Calu3 (cell line): Measurements from ENCODE around the gene ATP10B. TPM values are rescaled to one million over a fixed set of nuclear protein-coding genes. Genes with fewer than 3 reads are reported as not detected.

Experiments used
- BruUV-seq: library from RNA; stranded (reverse); fragments of 400-500 nt; replicated peaks from 2 replicates; lab custom pipeline; 2021; lab: Mats Ljungman, UMichigan
- CTCF ChIA-PET: fragments of 300-600 bp; sonication (Branson Sonifier 250); formaldehyde crosslinking; loops from one replicate; lab custom pipeline; 2022; ENCODE audit warnings: antibody characterized with exemption; lab: Charles Lee
- DNase-seq: peaks from one replicate; pipeline ENCODE4 v3.0.0; 2022
- H3K27ac Mint-ChIP-seq: one replicate; pipeline ENCODE4 v1.8.0; 2022; ENCODE audit warnings: mixed read lengths; ENCODE audit not compliant: unreplicated experiment
- H3K27me3 Mint-ChIP-seq: one replicate; pipeline ENCODE4 v1.8.0; 2022; ENCODE audit warnings: mixed read lengths; ENCODE audit not compliant: unreplicated experiment
- H3K36me3 Mint-ChIP-seq: one replicate; pipeline ENCODE4 v1.8.0; 2022; ENCODE audit warnings: mild to moderate bottlenecking, moderate library complexity, mixed read lengths; ENCODE audit not compliant: insufficient read depth, unreplicated experiment
- H3K4me1 Mint-ChIP-seq: one replicate; pipeline ENCODE4 v1.8.0; 2022; ENCODE audit warnings: mild to moderate bottlenecking, low read depth, mixed read lengths; ENCODE audit not compliant: unreplicated experiment
- H3K4me3 Mint-ChIP-seq: one replicate; pipeline ENCODE4 v1.8.0; 2022; ENCODE audit warnings: mild to moderate bottlenecking, low read depth, moderate library complexity, mixed read lengths; ENCODE audit not compliant: unreplicated experiment
- H3K9me3 Mint-ChIP-seq: one replicate; pipeline ENCODE4 v1.8.0; 2022; ENCODE audit warnings: low read depth, mixed read lengths; ENCODE audit not compliant: unreplicated experiment
- intact Hi-C: fragments of 100-400 bp; cut with micrococcal nuclease; formaldehyde crosslinking; loops from one replicate; pipeline ENCODE4 v1.10.0; 2022; ENCODE audit not compliant: unreplicated experiment
- total RNA-seq: library from RNA; stranded (reverse); gene quantifications from 2 replicates; pipeline ENCODE4 v1.2.3, GENCODE V29; 2022
- TF ChIP-seq, protein P1 (sequence below): fragments of 200-600 bp; IDR thresholded peaks from one replicate; pipeline ENCODE4 v1.8.0; 2022; ENCODE audit warnings: antibody characterized with exemption; ENCODE audit not compliant: unreplicated experiment

ATP10B gene
- total RNA-seq, 1 experiment from 2014 or later: 1.4 TPM

DNA sequence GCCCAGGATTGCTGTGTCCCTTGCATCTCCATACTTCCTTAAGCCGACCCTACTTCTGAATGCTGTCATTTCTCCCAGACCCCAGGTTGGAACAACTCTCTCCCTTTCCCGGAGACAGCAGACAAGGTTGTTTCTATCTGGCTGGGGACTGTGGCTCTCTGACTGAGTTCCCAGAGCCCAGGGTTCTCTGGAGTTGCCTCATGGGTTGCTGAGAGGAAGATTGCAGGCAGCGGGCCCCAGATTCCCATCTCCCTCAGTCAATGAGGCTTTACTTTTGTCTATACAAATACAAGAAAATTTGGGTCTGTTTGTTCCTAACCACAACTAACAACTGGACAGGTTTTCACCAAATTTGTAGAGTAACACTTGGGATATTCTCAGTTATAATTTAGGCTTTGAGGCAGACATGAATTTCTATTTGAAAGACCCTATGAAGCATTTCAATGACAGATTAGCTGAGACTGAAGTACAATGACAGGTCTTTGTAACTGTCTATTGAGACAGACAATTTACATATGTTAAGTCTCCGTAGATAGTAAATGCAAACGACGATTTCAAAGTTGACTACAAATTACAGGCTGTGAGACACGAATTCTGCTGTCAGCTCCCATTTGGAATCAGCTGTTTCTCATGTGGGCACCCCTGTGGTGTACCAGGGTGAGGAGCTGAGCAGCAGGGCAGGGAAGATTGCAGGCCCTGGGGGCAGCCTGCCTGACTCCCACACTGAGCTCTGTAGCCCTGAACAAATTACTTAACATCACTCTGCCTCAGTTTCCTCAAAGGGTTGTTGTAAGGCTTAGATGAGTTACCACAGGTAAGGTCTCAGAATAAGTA, 107.5 kb downstream of the ATP10B start:
- BruUV-seq: no TSS peak
- H3K4me3 Mint-ChIP-seq: no peak overlapping the region
- H3K36me3 Mint-ChIP-seq: no peaks in the 10 kb centered on the region
- no peak overlapping the region for H3K27ac Mint-ChIP-seq
- H3K27me3 Mint-ChIP-seq: no peaks in the 10 kb centered on the region
- intact Hi-C loops: no loop called here
- TF ChIP-seq, protein P1, sequence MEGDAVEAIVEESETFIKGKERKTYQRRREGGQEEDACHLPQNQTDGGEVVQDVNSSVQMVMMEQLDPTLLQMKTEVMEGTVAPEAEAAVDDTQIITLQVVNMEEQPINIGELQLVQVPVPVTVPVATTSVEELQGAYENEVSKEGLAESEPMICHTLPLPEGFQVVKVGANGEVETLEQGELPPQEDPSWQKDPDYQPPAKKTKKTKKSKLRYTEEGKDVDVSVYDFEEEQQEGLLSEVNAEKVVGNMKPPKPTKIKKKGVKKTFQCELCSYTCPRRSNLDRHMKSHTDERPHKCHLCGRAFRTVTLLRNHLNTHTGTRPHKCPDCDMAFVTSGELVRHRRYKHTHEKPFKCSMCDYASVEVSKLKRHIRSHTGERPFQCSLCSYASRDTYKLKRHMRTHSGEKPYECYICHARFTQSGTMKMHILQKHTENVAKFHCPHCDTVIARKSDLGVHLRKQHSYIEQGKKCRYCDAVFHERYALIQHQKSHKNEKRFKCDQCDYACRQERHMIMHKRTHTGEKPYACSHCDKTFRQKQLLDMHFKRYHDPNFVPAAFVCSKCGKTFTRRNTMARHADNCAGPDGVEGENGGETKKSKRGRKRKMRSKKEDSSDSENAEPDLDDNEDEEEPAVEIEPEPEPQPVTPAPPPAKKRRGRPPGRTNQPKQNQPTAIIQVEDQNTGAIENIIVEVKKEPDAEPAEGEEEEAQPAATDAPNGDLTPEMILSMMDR: no peak
- no peaks in the 10 kb centered on the region for H3K9me3 Mint-ChIP-seq
- DNase-seq: no peak
- CTCF ChIA-PET: no interaction called here
- H3K4me1 Mint-ChIP-seq: no peaks in the 10 kb centered on the region

DNA sequence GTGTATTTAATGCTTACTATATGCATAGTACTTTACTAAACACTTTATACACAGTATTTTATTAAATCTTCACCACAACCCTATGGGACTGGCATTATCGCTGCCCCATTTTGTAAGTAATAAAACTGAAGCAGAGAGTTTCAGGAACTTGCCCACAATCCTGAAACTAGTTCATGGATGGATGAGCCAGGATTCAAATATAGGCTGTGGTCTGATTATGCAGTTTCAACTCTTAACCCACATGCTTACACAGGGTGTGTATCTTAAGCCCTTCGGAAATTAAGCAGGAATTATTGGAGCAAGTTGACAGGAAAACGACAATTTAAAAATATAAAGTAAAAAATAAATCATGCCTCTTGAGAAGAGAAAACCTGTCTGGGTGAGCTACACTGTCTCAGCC, 109.0 kb downstream of the ATP10B start:
- H3K4me1 Mint-ChIP-seq: no peaks in the 10 kb centered on the region
- no TSS peak for BruUV-seq
- no peak for DNase-seq
- H3K27me3 Mint-ChIP-seq: no peaks in the 10 kb centered on the region
- intact Hi-C loops: no loop called here
- TF ChIP-seq, protein P1: no peak
- no peaks in the 10 kb centered on the region for H3K9me3 Mint-ChIP-seq
- CTCF ChIA-PET: no interaction called here
- no peak overlapping the region for H3K27ac Mint-ChIP-seq
- H3K36me3 Mint-ChIP-seq: no peaks in the 10 kb centered on the region
- H3K4me3 Mint-ChIP-seq: no peak overlapping the region

DNA sequence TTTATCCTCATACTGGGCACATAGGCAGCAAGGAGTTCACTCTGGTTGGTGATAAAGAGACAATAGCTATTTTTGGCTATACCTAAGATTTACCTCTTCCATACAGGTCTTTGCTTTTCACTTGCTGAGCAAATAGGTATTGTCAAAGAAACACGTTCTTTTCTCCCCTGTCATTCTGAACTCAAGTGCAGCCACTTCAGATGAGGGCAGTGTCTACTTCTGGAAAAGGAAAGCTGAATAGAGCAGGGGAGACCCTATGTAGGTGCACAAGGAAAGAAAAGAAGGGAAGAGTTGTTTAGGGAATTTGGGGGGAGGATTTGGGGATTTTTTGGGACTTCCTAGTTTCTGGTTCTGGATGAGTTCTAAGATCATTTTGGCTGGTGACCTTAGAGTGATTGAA, 109.6 kb downstream of the ATP10B start:
- H3K27ac Mint-ChIP-seq: no peak overlapping the region
- no peaks in the 10 kb centered on the region for H3K36me3 Mint-ChIP-seq
- H3K4me1 Mint-ChIP-seq: no peaks in the 10 kb centered on the region
- CTCF ChIA-PET: no interaction called here
- intact Hi-C loops: no loop called here
- H3K4me3 Mint-ChIP-seq: no peak overlapping the region
- DNase-seq: no peak
- H3K9me3 Mint-ChIP-seq: no peaks in the 10 kb centered on the region
- H3K27me3 Mint-ChIP-seq: no peaks in the 10 kb centered on the region
- TF ChIP-seq, protein P1: no peak
- BruUV-seq: no TSS peak

DNA sequence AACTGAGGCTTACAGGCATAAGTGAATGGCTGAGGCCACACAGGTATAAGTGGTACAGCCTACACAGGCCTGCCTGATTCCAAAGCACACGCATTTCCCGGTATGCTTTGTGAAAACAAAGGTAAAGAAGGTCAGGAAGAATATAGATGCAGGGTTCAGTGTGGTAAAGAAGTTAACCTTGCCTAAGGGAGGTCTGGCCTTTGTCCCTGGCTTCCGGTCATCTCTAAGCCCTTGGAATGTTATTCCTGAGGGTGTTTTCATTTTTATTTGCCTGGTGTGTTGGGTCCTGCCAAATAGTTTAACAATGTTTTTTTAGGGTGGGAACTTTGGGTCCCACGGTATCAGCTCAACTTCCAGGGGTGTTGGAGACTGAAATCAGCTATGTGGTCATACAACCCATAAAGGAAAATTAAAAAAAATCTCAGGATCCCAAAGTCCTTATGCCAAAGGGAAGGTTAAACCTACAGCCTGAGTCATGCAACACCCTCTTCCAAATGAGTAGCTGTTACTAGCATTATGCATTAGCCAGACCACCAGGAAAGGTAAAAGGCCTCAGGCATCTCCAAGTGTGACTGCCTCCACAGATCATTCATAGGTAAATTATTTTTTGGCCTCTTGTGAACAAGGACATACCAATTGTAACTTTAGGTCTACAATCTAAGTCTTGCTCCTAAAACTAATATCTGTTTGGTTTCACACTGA, 124.6 kb downstream of the ATP10B start:
- Mint-ChIP-seq H3K4me3 (no peak overlapping the region), H3K27me3 (no peaks in the 10 kb centered on the region), H3K4me1 (no peaks in the 10 kb centered on the region), H3K9me3 (peaks cover 2% of the 10 kb centered on the region), H3K27ac (no peak overlapping the region), H3K36me3 (no peaks in the 10 kb centered on the region)
- TF ChIP-seq, protein P1: no peak
- DNase-seq: no peak
- BruUV-seq: no TSS peak
- CTCF ChIA-PET: no interaction called here
- intact Hi-C loops: no loop called here
